H9 (cell line): ENCODE measurements around the gene ELF1. TPM values are rescaled to one million over a fixed set of nuclear protein-coding genes. Genes with fewer than 3 reads are reported as not detected.

Experiments
- DNase-seq: peaks from one replicate; pipeline ENCODE4 v3.0.0-alpha.2; 2017
- H2AFZ ChIP-seq: one replicate; pipeline ENCODE4 v1.6.1; 2013; ENCODE audit warnings: mild to moderate bottlenecking, low read length, control low read depth, moderate library complexity
- H2AK5ac ChIP-seq: 2 replicates; pipeline ENCODE4 v1.6.1; 2013; ENCODE audit warnings: low read length, control low read depth, mixed read lengths; ENCODE audit not compliant: insufficient read length
- H2BK120ac ChIP-seq: one replicate; pipeline ENCODE4 v1.6.1; 2013; ENCODE audit warnings: low read depth, mild to moderate bottlenecking, low read length, control low read depth, inconsistent platforms; ENCODE audit not compliant: poor library complexity, severe bottlenecking
- H2BK12ac ChIP-seq: 2 replicates; pipeline ENCODE4 v1.6.1; 2013; ENCODE audit warnings: low read length, control low read depth, mixed read lengths, low read depth; ENCODE audit not compliant: insufficient read length
- H2BK15ac ChIP-seq: 2 replicates; pipeline ENCODE4 v1.6.1; 2013; ENCODE audit warnings: low read depth, low read length, control low read depth
- H2BK20ac ChIP-seq: one replicate; pipeline ENCODE4 v1.6.1; 2013; ENCODE audit warnings: low read depth, mild to moderate bottlenecking, low read length, control low read depth, inconsistent platforms; ENCODE audit not compliant: poor library complexity, severe bottlenecking
- H2BK5ac ChIP-seq: 2 replicates; pipeline ENCODE4 v1.6.1; 2013; ENCODE audit warnings: low read length, control low read depth, mixed read lengths; ENCODE audit not compliant: insufficient read length
- H3K14ac ChIP-seq: 2 replicates; pipeline ENCODE4 v1.6.1; 2013; ENCODE audit warnings: low read length, control low read depth; ENCODE audit not compliant: insufficient read depth
- H3K18ac ChIP-seq: 2 replicates; pipeline ENCODE4 v1.6.1; 2013; ENCODE audit warnings: low read depth, mild to moderate bottlenecking, mixed read lengths, low read length, control low read depth; ENCODE audit not compliant: insufficient read length
- H3K23ac ChIP-seq: 2 replicates; pipeline ENCODE4 v1.6.1; 2013; ENCODE audit warnings: low read length, control low read depth, mixed read lengths, low read depth; ENCODE audit not compliant: insufficient read length
- H3K23me2 ChIP-seq: 2 replicates; pipeline ENCODE4 v1.6.1; 2013; ENCODE audit warnings: low read depth, mild to moderate bottlenecking, mixed read lengths, low read length, control low read depth; ENCODE audit not compliant: insufficient read length, poor library complexity, severe bottlenecking
- H3K27ac ChIP-seq: 2 replicates; pipeline ENCODE4 v1.5.1; 2013; ENCODE audit warnings: low read length, control low read depth, mixed read lengths, low read depth; ENCODE audit not compliant: insufficient read length
- H3K27me3 ChIP-seq: 2 replicates; pipeline ENCODE4 v1.6.1; 2013; ENCODE audit warnings: low read length, control low read depth, inconsistent platforms; ENCODE audit not compliant: insufficient read depth
- H3K4ac ChIP-seq: 2 replicates; pipeline ENCODE4 v1.6.1; 2013; ENCODE audit warnings: low read depth, mild to moderate bottlenecking, control low read depth, inconsistent platforms, low read length, moderate library complexity
- H3K4me1 ChIP-seq: 2 replicates; pipeline ENCODE4 v1.6.1; 2013; ENCODE audit warnings: low read length, control low read depth, inconsistent platforms; ENCODE audit not compliant: insufficient read depth
- H3K4me2 ChIP-seq: 2 replicates; pipeline ENCODE4 v1.6.1; 2013; ENCODE audit warnings: low read length, control low read depth, mixed read lengths; ENCODE audit not compliant: insufficient read length, insufficient read depth
- H3K56ac ChIP-seq: 2 replicates; pipeline ENCODE4 v1.6.1; 2013; ENCODE audit warnings: low read depth, mild to moderate bottlenecking, mixed read lengths, low read length, control low read depth; ENCODE audit not compliant: insufficient read length
- H3K79me1 ChIP-seq: 2 replicates; pipeline ENCODE4 v1.6.1; 2013; ENCODE audit warnings: low read depth, mild to moderate bottlenecking, moderate library complexity, low read length, control low read depth, inconsistent platforms; ENCODE audit not compliant: insufficient read depth, poor library complexity, severe bottlenecking
- H3K79me2 ChIP-seq: 2 replicates; pipeline ENCODE4 v1.6.1; 2013; ENCODE audit warnings: low read length, control low read depth, inconsistent platforms; ENCODE audit not compliant: insufficient read depth
- H3K9ac ChIP-seq: 2 replicates; pipeline ENCODE4 v1.6.1; 2013; ENCODE audit warnings: low read length, control low read depth, mixed read lengths; ENCODE audit not compliant: insufficient read length; ENCODE audit errors: extremely low read depth
- H3K9me3 ChIP-seq: one replicate; pipeline ENCODE4 v1.6.1; 2013; ENCODE audit warnings: low read depth, low read length, inconsistent platforms; ENCODE audit not compliant: control insufficient read depth
- H3T11ph ChIP-seq: one replicate; pipeline ENCODE4 v1.6.1; 2013; ENCODE audit warnings: mild to moderate bottlenecking, low read length, control low read depth, inconsistent platforms
- H4K20me1 ChIP-seq: one replicate; pipeline ENCODE4 v1.6.1; 2013; ENCODE audit not compliant: control insufficient read depth, insufficient read length, insufficient read depth
- H4K5ac ChIP-seq: 2 replicates; pipeline ENCODE4 v1.6.1; 2013; ENCODE audit warnings: low read depth, mild to moderate bottlenecking, mixed read lengths, low read length, control low read depth; ENCODE audit not compliant: insufficient read length
- H4K8ac ChIP-seq: replicated peaks from 2 replicates; pipeline ENCODE4 v1.6.1; 2013; ENCODE audit warnings: low read length, control low read depth, mixed read lengths, low read depth; ENCODE audit not compliant: insufficient read length
- H4K91ac ChIP-seq: 2 replicates; pipeline ENCODE4 v1.6.1; 2013; ENCODE audit warnings: low read depth, mild to moderate bottlenecking, moderate library complexity, mixed read lengths, low read length, control low read depth; ENCODE audit not compliant: insufficient read length
- H3K27ac Mint-ChIP-seq, 3 experiments: 2 replicates in 2 of 3; 3 replicates in 1 of 3; pipeline ENCODE4 v1.8.0; 2020 to 2021; ENCODE audit warnings: mixed read lengths in 3 of 3, mild to moderate bottlenecking in 1 of 3, moderate library complexity in 1 of 3
- H3K27me3 Mint-ChIP-seq: 2 replicates; pipeline ENCODE4 v1.8.0; 2021; ENCODE audit warnings: low read depth, mild to moderate bottlenecking, moderate library complexity, mixed read lengths
- H3K36me3 Mint-ChIP-seq, 3 experiments: 2 replicates in 2 of 3; 3 replicates in 1 of 3; pipeline ENCODE4 v1.8.0; 2020 to 2021; ENCODE audit warnings: low read depth in 3 of 3, mixed read lengths in 3 of 3; ENCODE audit not compliant: insufficient read depth in 1 of 3
- H3K4me1 Mint-ChIP-seq, 2 experiments: 2 replicates each; pipeline ENCODE4 v1.8.0; 2020; ENCODE audit warnings: mixed read lengths in 2 of 2
- H3K4me3 Mint-ChIP-seq, 2 experiments: 2 replicates in 1 of 2; 3 replicates in 1 of 2; pipeline ENCODE4 v1.8.0; 2020 to 2021; ENCODE audit warnings: mild to moderate bottlenecking in 2 of 2, mixed read lengths in 2 of 2, moderate library complexity in 1 of 2
- H3K9me3 Mint-ChIP-seq, 2 experiments: 2 replicates in 1 of 2; 3 replicates in 1 of 2; pipeline ENCODE4 v1.8.0; 2020; ENCODE audit warnings: mild to moderate bottlenecking in 2 of 2, mixed read lengths in 2 of 2, moderate library complexity in 1 of 2
- WGBS: extraction: QIAGEN DNeasy Blood & Tissue Kit; methylation state at CpG from one replicate; pipeline ENCODE4 v1.1.7; 2013; ENCODE audit warnings: missing lambda C conversion rate, low lambda C conversion rate, mixed read lengths; ENCODE audit not compliant: insufficient read length; ENCODE audit errors: extremely low coverage; 5-methylcytosine and 5-hydroxymethylcytosine counted together
- total RNA-seq: library from RNA; stranded (reverse); gene quantifications from 2 replicates; pipeline ENCODE4 v1.2.1, GENCODE V29; 2021
- TF ChIP-seq, protein P1 (sequence below): fragments of 200-600 bp; sonication (generic); conservative IDR thresholded peaks from 3 replicates; pipeline ENCODE4 v1.8.0; 2021; ENCODE audit warnings: antibody characterized with exemption, mild to moderate bottlenecking

Gene ELF1
- total RNA-seq, 1 experiment from 2014 or later, result 15.5 TPM

DNA sequence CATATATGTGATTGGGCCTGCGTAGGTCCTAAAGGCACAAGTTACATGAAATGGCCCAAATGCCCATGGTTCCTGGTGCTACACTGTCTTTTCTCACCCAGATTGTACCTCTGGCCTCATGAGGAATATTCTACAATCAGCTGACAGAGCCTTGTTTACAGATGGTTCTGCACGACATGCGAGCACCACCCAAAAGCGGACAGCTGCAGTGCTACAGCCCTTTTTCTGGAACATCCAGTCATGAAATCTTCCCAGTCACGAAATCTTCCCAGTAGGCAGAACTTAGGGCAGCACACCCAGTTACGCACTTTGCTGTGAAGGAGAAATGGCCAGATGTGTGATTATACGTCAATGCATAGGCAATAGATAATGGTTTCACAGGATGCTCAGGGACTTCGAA, 7.7 kb upstream of the ELF1 start:
- H3K4me3 Mint-ChIP-seq, result no peak overlapping the region

More for the DNA sequence above, 7.7 kb upstream of the ELF1 start:
- H3K18ac ChIP-seq, result no peak overlapping the region
- DNase-seq, result no peak
- no peaks in the 10 kb centered on the region for H3K4me1 ChIP-seq
- no peak overlapping the region for H4K5ac ChIP-seq
- H4K91ac ChIP-seq, result no peak overlapping the region
- no peaks in the 10 kb centered on the region for H3K27me3 ChIP-seq
- H3K79me1 ChIP-seq, result no peaks in the 10 kb centered on the region
- H3K27me3 Mint-ChIP-seq, result no peaks in the 10 kb centered on the region
- H3K4me1 Mint-ChIP-seq, result peaks cover 0 to under 1% of the 10 kb centered on the region in 2 experiments; a peak in 3 of 4 replicates
- H4K8ac ChIP-seq, result no peak overlapping the region
- no peak overlapping the region for H2BK15ac ChIP-seq
- no peak overlapping the region for H2BK5ac ChIP-seq
- no peaks in the 10 kb centered on the region for H3K9me3 Mint-ChIP-seq
- no peak overlapping the region for H2AK5ac ChIP-seq
- no peaks in the 10 kb centered on the region for H3K23me2 ChIP-seq
- no peak overlapping the region for H3K56ac ChIP-seq
- no peak overlapping the region for H3K4ac ChIP-seq
- H3K4me2 ChIP-seq, result no peak overlapping the region
- H3K14ac ChIP-seq, result no peak overlapping the region
- H2BK120ac ChIP-seq, result no peak overlapping the region
- no peak overlapping the region for H3K27ac ChIP-seq
- no peak overlapping the region for H3K9ac ChIP-seq
- H2AFZ ChIP-seq, result no peak overlapping the region
- no peaks in the 10 kb centered on the region for H3K79me2 ChIP-seq
- H3K36me3 Mint-ChIP-seq, result no peaks in the 10 kb centered on the region
- H3K27ac Mint-ChIP-seq, result no peak overlapping the region
- WGBS, result no CpG with 5 or more reads among the region's 8 CpGs
- no peak overlapping the region for H2BK20ac ChIP-seq
- H2BK12ac ChIP-seq, result no peak overlapping the region
- TF ChIP-seq, protein P1, sequence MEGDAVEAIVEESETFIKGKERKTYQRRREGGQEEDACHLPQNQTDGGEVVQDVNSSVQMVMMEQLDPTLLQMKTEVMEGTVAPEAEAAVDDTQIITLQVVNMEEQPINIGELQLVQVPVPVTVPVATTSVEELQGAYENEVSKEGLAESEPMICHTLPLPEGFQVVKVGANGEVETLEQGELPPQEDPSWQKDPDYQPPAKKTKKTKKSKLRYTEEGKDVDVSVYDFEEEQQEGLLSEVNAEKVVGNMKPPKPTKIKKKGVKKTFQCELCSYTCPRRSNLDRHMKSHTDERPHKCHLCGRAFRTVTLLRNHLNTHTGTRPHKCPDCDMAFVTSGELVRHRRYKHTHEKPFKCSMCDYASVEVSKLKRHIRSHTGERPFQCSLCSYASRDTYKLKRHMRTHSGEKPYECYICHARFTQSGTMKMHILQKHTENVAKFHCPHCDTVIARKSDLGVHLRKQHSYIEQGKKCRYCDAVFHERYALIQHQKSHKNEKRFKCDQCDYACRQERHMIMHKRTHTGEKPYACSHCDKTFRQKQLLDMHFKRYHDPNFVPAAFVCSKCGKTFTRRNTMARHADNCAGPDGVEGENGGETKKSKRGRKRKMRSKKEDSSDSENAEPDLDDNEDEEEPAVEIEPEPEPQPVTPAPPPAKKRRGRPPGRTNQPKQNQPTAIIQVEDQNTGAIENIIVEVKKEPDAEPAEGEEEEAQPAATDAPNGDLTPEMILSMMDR, result no peak
- no peaks in the 10 kb centered on the region for H3K9me3 ChIP-seq
- H3K23ac ChIP-seq, result no peak overlapping the region
- no peaks in the 10 kb centered on the region for H4K20me1 ChIP-seq
- H3T11ph ChIP-seq, result no peak overlapping the region
